ENCODE data around the gene NADK. TPM values are rescaled to one million over a fixed set of nuclear protein-coding genes. Genes with fewer than 3 reads are reported as not detected.
A peak's percentile ranks its signal among the peaks of the same experiment; 100 is the strongest.

Gene NADK
- total and polyA plus RNA-seq, 10 of the 15 experiments (the other 5 are each of a cell fraction or from before 2014, with no cell fraction given), result 1.1 to 93.2 (median 46.9) TPM

- TF ChIP-seq ZBTB40 (IDR thresholded peaks at IDR 0.05; ENCODE audit: borderline replicate concordance), result peak; percentile 95
- TF ChIP-seq SRF (IDR thresholded peaks at IDR 0.05; ENCODE audit: low read depth in 2 of 2, low read length in 2 of 2), result peak in 1 of 2 experiments; percentile 82; a peak in 2 of 4 replicates
- 0 out of 2 replicates have a peak, but pooled peaks have one; percentile 26 for TF ChIP-seq NRF1 (conservative IDR thresholded peaks at IDR 0.05; ENCODE audit: low read depth, low read length)
- TF ChIP-seq DPF2 (IDR thresholded peaks at IDR 0.05), result 0 out of 2 replicates have a peak, but pooled peaks have one; percentile 18
- peak; percentile 80 for TF ChIP-seq GATAD2B (conservative IDR thresholded peaks at IDR 0.05; ENCODE audit: low read depth)
- peak; percentile 92 for TF ChIP-seq RELB (IDR thresholded peaks at IDR 0.05; ENCODE audit: low read depth)
- TF ChIP-seq ATF7 (IDR thresholded peaks at IDR 0.05; ENCODE audit: low read depth), result peak; percentile 72
Observed at GRCh38 chr1:1724035-1724864, 54.0 kb downstream of the NADK start, which contains the start of gene CDK11A (continued).
